Measurements from ENCODE around the gene FDXR.

DNA sequence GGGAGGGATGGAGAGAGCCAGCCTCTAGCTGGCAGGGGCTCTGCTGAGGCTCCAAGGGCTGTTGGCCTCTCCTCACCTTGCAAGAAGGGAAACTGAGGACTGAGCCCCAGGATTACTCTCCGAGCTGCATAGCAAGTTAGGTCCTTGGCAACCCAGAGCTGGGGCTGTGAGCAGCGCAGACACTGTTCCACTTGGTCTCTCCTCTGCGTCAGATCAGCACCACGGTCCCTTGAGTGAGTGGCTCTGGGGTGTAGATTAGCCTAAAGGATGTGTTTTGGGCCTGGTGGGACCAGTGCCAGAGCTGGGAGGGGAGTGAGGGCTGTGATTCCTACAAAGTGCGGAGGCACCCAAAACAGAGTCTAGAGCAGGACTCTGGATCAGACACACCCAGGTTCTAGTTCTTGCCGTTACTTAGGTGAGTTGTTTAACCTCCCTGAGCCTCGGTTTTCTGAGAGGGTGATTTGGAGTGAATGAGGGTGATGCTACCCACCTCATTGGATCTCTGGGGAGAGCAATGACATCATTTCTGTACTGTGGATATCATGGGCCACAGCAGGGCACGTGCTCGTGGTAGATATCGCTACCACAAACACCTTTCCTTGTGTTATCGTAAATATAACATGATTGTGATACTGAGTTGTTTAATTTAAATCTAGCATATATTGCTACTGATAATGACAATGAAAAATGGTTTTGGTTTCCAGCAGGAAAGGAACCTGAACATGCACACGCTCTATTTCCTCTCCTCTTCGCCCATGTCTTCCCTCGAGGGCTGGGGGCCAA, 28.8 kb upstream of the FDXR start:
- no peak for TF ChIP-seq EZH2 (IDR thresholded peaks at IDR 0.05)
- TF ChIP-seq, protein P1, sequence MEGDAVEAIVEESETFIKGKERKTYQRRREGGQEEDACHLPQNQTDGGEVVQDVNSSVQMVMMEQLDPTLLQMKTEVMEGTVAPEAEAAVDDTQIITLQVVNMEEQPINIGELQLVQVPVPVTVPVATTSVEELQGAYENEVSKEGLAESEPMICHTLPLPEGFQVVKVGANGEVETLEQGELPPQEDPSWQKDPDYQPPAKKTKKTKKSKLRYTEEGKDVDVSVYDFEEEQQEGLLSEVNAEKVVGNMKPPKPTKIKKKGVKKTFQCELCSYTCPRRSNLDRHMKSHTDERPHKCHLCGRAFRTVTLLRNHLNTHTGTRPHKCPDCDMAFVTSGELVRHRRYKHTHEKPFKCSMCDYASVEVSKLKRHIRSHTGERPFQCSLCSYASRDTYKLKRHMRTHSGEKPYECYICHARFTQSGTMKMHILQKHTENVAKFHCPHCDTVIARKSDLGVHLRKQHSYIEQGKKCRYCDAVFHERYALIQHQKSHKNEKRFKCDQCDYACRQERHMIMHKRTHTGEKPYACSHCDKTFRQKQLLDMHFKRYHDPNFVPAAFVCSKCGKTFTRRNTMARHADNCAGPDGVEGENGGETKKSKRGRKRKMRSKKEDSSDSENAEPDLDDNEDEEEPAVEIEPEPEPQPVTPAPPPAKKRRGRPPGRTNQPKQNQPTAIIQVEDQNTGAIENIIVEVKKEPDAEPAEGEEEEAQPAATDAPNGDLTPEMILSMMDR (IDR thresholded peaks at IDR 0.05) = no peak
- TF ChIP-seq EZH2phosphoT487 (IDR thresholded peaks at IDR 0.05) = no peak

Data from neural progenitor cell (in vitro differentiated cells).